Uterus (tissue), 4 donors: ENCODE data around the gene CLEC11A. TPM values are rescaled to one million over a fixed set of nuclear protein-coding genes. Genes with fewer than 3 reads are reported as not detected.
A peak's percentile ranks its signal among the peaks of the same experiment; 100 is the strongest.

ENCODE experiments used
- DNase-seq, 2 donors: peaks; one replicate each; pipeline ENCODE4 v3.0.0-alpha.2; 2019 to 2020
- H3K27ac ChIP-seq, 2 donors: fragments of 200-600 bp; sonication (generic); 1 replicate in 1 of 2; 2 replicates in 1 of 2; pipeline ENCODE4 v1.5.1; 2016 to 2018
- H3K27me3 ChIP-seq, 2 donors: fragments of 200-600 bp; sonication (generic); one replicate each; pipeline ENCODE4 v1.5.1; 2018 to 2019; ENCODE audit warnings: control low read depth in 1 of 2
- H3K36me3 ChIP-seq, 2 donors: fragments of 200-600 bp; sonication (generic); one replicate each; pipeline ENCODE4 v1.5.1; 2019; ENCODE audit warnings: control low read depth in 1 of 2
- H3K4me1 ChIP-seq, 2 donors: fragments of 200-600 bp; sonication (generic); one replicate each; pipeline ENCODE4 v1.5.1; 2018 to 2019; ENCODE audit warnings: control low read depth in 1 of 2
- H3K4me3 ChIP-seq, 2 donors: fragments of 200-600 bp; sonication (generic); 1 replicate in 1 of 2; 2 replicates in 1 of 2; pipeline ENCODE4 v1.5.1; 2018 to 2019; ENCODE audit warnings: mild to moderate bottlenecking in 1 of 2
- H3K9me3 ChIP-seq, 2 donors: fragments of 200-600 bp; sonication (generic); one replicate each; pipeline ENCODE4 v1.5.1; 2019; ENCODE audit warnings: control low read depth in 1 of 2
- POLR2A ChIP-seq, 2 donors: fragments of 450-650 bp; IDR thresholded peaks; one replicate each; pipeline ENCODE4 v1.6.1; 2016; ENCODE audit warnings: antibody characterized with exemption in 2 of 2, mild to moderate bottlenecking in 1 of 2, moderate library complexity in 1 of 2
- intact Hi-C: fragments of 100-400 bp; cut with DNase I; formaldehyde crosslinking; loops from one replicate; pipeline ENCODE4 v1.15.1; 2023; ENCODE audit warnings: low total_unique reads
- total RNA-seq, 4 donors: library from RNA; depleted of rRNA in 3 of 4; stranded (reverse); fragments of >200 nt in 3 of 4; gene quantifications; one replicate each; pipeline versions ENCODE4 v1.1.0 to v1.2.4, GENCODE V29; 2014 to 2023
- TF ChIP-seq, protein P1 (sequence below), 4 experiments: fragments of 200-600 bp in 2 of 4; fragments of 450-650 bp in 2 of 4; sonication (generic) in 2 of 4; IDR thresholded peaks; one replicate each; pipeline ENCODE4 v1.5.1; 2016 to 2019; ENCODE audit warnings: antibody characterized with exemption in 4 of 4, mild to moderate bottlenecking in 2 of 4, moderate library complexity in 1 of 4
- donor health status: DM: yes; HTN: yes; CAD: no.

Gene CLEC11A
- total RNA-seq, 4 donors from 2014 or later: 1.5 to 105 (median 10.9) TPM

- Histone ChIP-seq H3K36me3 (no peaks in the 10 kb centered on the region), H3K4me1 (peaks cover 0 to 13% of the 10 kb centered on the region in 2 donors), H3K27me3 (no peaks in the 10 kb centered on the region), H3K4me3 (no peak overlapping the region), H3K9me3 (no peaks in the 10 kb centered on the region), H3K27ac (no peak overlapping the region)
- intact Hi-C loops: no loop called here
- no peak for TF ChIP-seq POLR2A (IDR thresholded peaks at IDR 0.05)
- TF ChIP-seq, protein P1, sequence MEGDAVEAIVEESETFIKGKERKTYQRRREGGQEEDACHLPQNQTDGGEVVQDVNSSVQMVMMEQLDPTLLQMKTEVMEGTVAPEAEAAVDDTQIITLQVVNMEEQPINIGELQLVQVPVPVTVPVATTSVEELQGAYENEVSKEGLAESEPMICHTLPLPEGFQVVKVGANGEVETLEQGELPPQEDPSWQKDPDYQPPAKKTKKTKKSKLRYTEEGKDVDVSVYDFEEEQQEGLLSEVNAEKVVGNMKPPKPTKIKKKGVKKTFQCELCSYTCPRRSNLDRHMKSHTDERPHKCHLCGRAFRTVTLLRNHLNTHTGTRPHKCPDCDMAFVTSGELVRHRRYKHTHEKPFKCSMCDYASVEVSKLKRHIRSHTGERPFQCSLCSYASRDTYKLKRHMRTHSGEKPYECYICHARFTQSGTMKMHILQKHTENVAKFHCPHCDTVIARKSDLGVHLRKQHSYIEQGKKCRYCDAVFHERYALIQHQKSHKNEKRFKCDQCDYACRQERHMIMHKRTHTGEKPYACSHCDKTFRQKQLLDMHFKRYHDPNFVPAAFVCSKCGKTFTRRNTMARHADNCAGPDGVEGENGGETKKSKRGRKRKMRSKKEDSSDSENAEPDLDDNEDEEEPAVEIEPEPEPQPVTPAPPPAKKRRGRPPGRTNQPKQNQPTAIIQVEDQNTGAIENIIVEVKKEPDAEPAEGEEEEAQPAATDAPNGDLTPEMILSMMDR (IDR thresholded peaks at IDR 0.05): no peak
- DNase-seq: no peak
Observed at GRCh38 chr19:50717026-50717723, 6.0 kb upstream of the CLEC11A start.

DNA sequence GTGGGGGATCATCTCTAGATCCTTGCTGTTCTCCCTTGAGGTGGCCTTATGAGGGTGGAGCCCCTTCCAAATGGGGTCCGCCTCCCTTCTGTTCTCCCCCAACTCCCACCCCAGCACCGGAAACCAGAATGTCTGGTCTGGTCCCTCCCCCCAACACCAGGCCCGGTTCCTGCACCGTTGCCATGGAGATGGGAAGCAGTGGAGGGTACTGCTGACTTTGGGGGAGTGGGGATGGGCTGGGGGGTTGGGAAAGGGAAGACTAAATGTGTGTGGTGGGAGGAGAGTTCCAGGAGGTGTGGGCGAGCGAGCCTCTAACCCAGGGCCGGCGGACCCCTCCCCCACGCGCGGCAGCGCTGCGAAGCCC lies 5.3 kb upstream of the CLEC11A start:
- H3K4me3 ChIP-seq: no peak overlapping the region
- H3K27ac ChIP-seq: no peak overlapping the region
- H3K27me3 ChIP-seq: no peaks in the 10 kb centered on the region
- H3K4me1 ChIP-seq: peaks cover 0 to 13% of the 10 kb centered on the region in 2 donors
- intact Hi-C loops: no loop called here
- DNase-seq: no peak
- no peaks in the 10 kb centered on the region for H3K9me3 ChIP-seq
- no peaks in the 10 kb centered on the region for H3K36me3 ChIP-seq
- TF ChIP-seq, protein P1 (IDR thresholded peaks at IDR 0.05): no peak
- no peak for TF ChIP-seq POLR2A (IDR thresholded peaks at IDR 0.05)

- peak overlapping the region in 1 of 2 donors; percentile 32 for H3K4me3 ChIP-seq
- H3K27ac ChIP-seq: no peak overlapping the region
- DNase-seq: no peak
- no peaks in the 10 kb centered on the region for H3K36me3 ChIP-seq
- intact Hi-C loops: no loop called here
- no peaks in the 10 kb centered on the region for H3K9me3 ChIP-seq
- TF ChIP-seq, protein P1 (IDR thresholded peaks at IDR 0.05): no peak
- H3K4me1 ChIP-seq: peaks cover 0 to 13% of the 10 kb centered on the region in 2 donors
- H3K27me3 ChIP-seq: no peaks in the 10 kb centered on the region
Observed at GRCh38 chr19:50718255-50719118, 4.7 kb upstream of the CLEC11A start.

DNA sequence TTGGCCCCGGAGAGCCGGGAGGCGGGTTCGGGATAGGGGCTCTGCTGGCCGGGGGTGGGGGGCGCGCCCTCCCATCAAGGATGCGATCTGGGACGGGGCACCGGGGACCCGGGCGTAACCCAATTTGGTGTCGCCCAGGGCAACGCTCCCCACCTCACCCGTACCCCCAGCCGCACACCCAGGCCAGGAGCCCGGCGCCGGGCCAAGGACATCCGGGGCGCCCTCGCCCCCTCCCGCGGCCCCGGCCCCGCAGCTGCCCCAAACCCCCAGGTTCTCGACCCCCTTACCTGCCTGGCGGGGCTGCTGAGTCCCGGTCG lies 4.1 kb upstream of the CLEC11A start:
- peaks cover 0 to 16% of the 10 kb centered on the region in 2 donors for H3K4me1 ChIP-seq
- peak overlapping the region in 1 of 2 donors; percentile 32 for H3K4me3 ChIP-seq
- H3K9me3 ChIP-seq: no peaks in the 10 kb centered on the region
- intact Hi-C loops: no loop called here
- H3K27me3 ChIP-seq: no peaks in the 10 kb centered on the region
- H3K27ac ChIP-seq: no peak overlapping the region
- DNase-seq: no peak
- H3K36me3 ChIP-seq: no peaks in the 10 kb centered on the region
- no peak for TF ChIP-seq POLR2A (IDR thresholded peaks at IDR 0.05)
- TF ChIP-seq, protein P1 (IDR thresholded peaks at IDR 0.05): no peak

DNA sequence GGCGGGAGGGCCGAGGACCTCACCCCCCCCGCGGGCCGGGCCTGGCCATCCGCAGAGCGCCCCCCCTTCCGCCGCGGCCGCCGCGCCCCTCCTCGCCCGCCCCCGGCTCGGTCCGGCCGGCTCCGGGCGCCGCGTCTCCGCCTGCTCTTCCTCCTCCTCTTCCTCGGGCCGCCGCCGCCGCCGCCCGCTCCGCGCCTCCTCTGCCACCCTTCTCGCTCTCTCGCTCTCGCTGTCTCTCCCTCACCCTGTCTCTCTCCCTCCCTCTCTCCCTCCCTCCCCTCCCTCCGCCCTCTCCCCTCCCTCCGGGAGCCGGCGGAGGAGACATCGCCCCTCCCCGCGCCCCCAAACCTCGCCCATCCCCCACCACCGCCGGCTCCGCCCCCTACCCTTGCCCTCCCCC lies 3.6 kb upstream of the CLEC11A start, which contains the start of gene SHANK1:
TSS of gene SHANK1 (minus strand) at position 237 of the 400 bp plus-strand sequence. CDS start 2,883 bp downstream, outside the sequence.
- intact Hi-C loops: no loop called here
- DNase-seq: no peak
- Histone ChIP-seq H3K9me3 (no peaks in the 10 kb centered on the region), H3K4me1 (peaks cover 0 to 20% of the 10 kb centered on the region in 2 donors), H3K27ac (no peak within 1 kb of the TSS), H3K36me3 (no peaks in the 10 kb centered on the region), H3K27me3 (no peaks in the 10 kb centered on the region), H3K4me3 (peak within 1 kb of the TSS in 1 of 2 donors; percentile 32)
- TF ChIP-seq, protein P1 (IDR thresholded peaks at IDR 0.05): no peak
- no peak for TF ChIP-seq POLR2A (IDR thresholded peaks at IDR 0.05)
